UCSD-AML1 (cell line): ENCODE results near the gene TEX22.

Experiments used
- DNase-seq: peaks from one replicate; lab custom pipeline; 2025; ENCODE audit not compliant: unreplicated experiment; lab: John Stamatoyannopoulos, UW

TEX22 gene

GRCh38 chr14:105437723-105438500, 39.6 kb downstream of the TEX22 start:
- no peak for DNase-seq

GRCh38 chr14:105439179-105439578, 40.8 kb downstream of the TEX22 start:
- DNase-seq = no peak

GRCh38 chr14:105439710-105440553, 41.6 kb downstream of the TEX22 start:
- DNase-seq = no peak

GRCh38 chr14:105440554-105440900, 42.2 kb downstream of the TEX22 start:
- no peak for DNase-seq

- no peak for DNase-seq
Observed at GRCh38 chr14:105440992-105441391, 42.7 kb downstream of the TEX22 start.

- DNase-seq = no peak
Observed at GRCh38 chr14:105442125-105442524, 43.8 kb downstream of the TEX22 start.

- no peak for DNase-seq
Observed at GRCh38 chr14:105442834-105443233, 44.5 kb downstream of the TEX22 start.

GRCh38 chr14:105444859-105445258, 46.5 kb downstream of the TEX22 start:
- no peak for DNase-seq

- no peak for DNase-seq
Observed at GRCh38 chr14:105445290-105445689, 47.0 kb downstream of the TEX22 start.

- DNase-seq = no peak
Observed at GRCh38 chr14:105445901-105446845, 47.8 kb downstream of the TEX22 start.

- no peak for DNase-seq
Observed at GRCh38 chr14:105446971-105447370, 48.6 kb downstream of the TEX22 start.

GRCh38 chr14:105447651-105448640, 49.6 kb downstream of the TEX22 start:
- DNase-seq = no peak

GRCh38 chr14:105448706-105449111, 50.4 kb downstream of the TEX22 start:
- peak; percentile 41 for DNase-seq

- DNase-seq = no peak
Observed at GRCh38 chr14:105449276-105450122, 51.2 kb downstream of the TEX22 start.

GRCh38 chr14:105450123-105450505, 51.8 kb downstream of the TEX22 start:
- no peak for DNase-seq

- DNase-seq = no peak
Observed at GRCh38 chr14:105450864-105451720, 52.8 kb downstream of the TEX22 start.

- no peak for DNase-seq
Observed at GRCh38 chr14:105452963-105453362, 54.6 kb downstream of the TEX22 start.

- no peak for DNase-seq
Observed at GRCh38 chr14:105453847-105454246, 55.5 kb downstream of the TEX22 start.
